HG03139 (cell line): ENCODE measurements around the gene FAM234B.
"Not testable (repeated sequence)": the region's sequence is repeated elsewhere in the genome, so short reads cannot be mapped to it uniquely, and the experiment has no call there.

Experiments
- ATAC-seq: cut with Tn5 transposase; IDR thresholded peaks from one replicate; pipeline ENCODE4 v1.9.1; 2021; ENCODE audit not compliant: unreplicated experiment

The FAM234B gene

GRCh38 chr12:13022851-13023271, 21.3 kb upstream of the FAM234B start:
- ATAC-seq = no peak

- no peak for ATAC-seq
These were observed 20.2 kb upstream of the FAM234B start for GRCh38 chr12:13023811-13024530.

- no peak for ATAC-seq
These were observed 19.7 kb upstream of the FAM234B start for GRCh38 chr12:13024531-13024916.

- ATAC-seq = no peak
These were observed 17.9 kb upstream of the FAM234B start for GRCh38 chr12:13026286-13026685.

- ATAC-seq = no peak
These were observed 17.1 kb upstream of the FAM234B start for GRCh38 chr12:13027032-13027431.

- no peak for ATAC-seq
These were observed 16.7 kb upstream of the FAM234B start for GRCh38 chr12:13027508-13027907.

- ATAC-seq = no peak
These were observed 15.2 kb upstream of the FAM234B start for GRCh38 chr12:13028825-13029570.

- no peak for ATAC-seq
These were observed 13.5 kb upstream of the FAM234B start for GRCh38 chr12:13030541-13031291.

- ATAC-seq = no peak
These were observed 12.0 kb upstream of the FAM234B start for GRCh38 chr12:13032164-13032563.

GRCh38 chr12:13033476-13033875, 10.7 kb upstream of the FAM234B start:
- no peak for ATAC-seq

- ATAC-seq = not testable (repeated sequence)
These were observed 8.8 kb upstream of the FAM234B start for GRCh38 chr12:13035335-13035734.

- no peak for ATAC-seq
These were observed 7.3 kb upstream of the FAM234B start for GRCh38 chr12:13036881-13037280.

- no peak for ATAC-seq
These were observed 5.6 kb upstream of the FAM234B start for GRCh38 chr12:13038491-13039161.

GRCh38 chr12:13039328-13039956, 4.7 kb upstream of the FAM234B start:
- no peak for ATAC-seq

- ATAC-seq = no peak
These were observed 3.0 kb upstream of the FAM234B start for GRCh38 chr12:13041224-13041623.

GRCh38 chr12:13042666-13043230, 1.4 kb upstream of the FAM234B start:
- ATAC-seq = no peak

GRCh38 chr12:13044906-13045299, 722 bp downstream of the FAM234B start:
- no peak for ATAC-seq

GRCh38 chr12:13045816-13046215, 1.6 kb downstream of the FAM234B start:
- no peak for ATAC-seq

- peak; percentile 58 for ATAC-seq
These were observed 2.8 kb downstream of the FAM234B start for GRCh38 chr12:13046964-13047363.

- no peak for ATAC-seq
These were observed 5.6 kb downstream of the FAM234B start for GRCh38 chr12:13049816-13050215.
